GM18505 (cell line): ENCODE results near the gene MAPK14.

Source experiments
- ATAC-seq: cut with Tn5 transposase; IDR thresholded peaks from one replicate; pipeline ENCODE4 v1.9.1; 2021; ENCODE audit not compliant: unreplicated experiment
- POLR2A ChIP-seq: IDR thresholded peaks from 4 replicates; pipeline ENCODE4 v1.6.1; 2011; ENCODE audit warnings: borderline replicate concordance; ENCODE audit not compliant: insufficient read depth, insufficient read length; ENCODE audit errors: extremely low read depth

The MAPK14 gene

DNA sequence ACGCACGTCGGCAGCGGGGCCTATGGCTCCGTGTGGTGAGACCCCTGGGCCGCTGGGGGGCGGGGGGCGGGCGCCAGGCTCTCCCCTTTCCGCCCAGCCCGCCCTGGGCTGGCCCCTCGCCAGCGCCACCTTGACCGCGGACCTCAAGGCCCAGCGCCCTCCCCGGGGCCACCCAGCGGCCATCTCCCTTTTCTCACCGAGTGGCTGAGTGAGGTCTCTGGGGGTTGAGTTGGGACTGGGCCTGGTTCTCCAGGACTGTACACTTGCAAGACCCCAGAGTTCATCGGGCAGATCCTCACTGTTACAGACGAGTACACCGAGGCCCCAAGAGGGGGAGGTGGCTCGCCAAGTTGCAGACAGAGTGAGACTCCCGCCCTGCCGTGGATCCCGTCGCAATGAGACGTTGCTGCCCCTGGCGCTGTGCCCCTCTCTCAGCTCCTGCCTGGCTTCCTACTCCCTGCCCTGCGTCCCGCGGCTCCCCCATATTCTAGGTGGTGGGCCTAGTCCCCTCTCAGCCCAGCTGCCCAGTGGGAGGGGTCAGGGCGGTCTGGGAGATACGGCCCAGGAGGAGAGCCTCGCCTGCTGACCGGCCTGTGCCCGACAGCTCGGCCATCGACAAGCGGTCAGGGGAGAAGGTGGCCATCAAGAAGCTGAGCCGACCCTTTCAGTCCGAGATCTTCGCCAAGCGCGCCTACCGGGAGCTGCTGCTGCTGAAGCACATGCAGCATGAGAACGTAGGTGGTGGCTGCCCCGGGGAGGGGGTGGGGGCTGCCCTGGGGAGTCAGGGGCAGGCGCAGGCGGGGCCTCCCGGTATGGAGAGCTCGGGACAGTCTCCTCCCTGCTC lies 103.3 kb downstream of the MAPK14 start:
- no peak for TF ChIP-seq POLR2A
- peak; percentile 30 for ATAC-seq

DNA sequence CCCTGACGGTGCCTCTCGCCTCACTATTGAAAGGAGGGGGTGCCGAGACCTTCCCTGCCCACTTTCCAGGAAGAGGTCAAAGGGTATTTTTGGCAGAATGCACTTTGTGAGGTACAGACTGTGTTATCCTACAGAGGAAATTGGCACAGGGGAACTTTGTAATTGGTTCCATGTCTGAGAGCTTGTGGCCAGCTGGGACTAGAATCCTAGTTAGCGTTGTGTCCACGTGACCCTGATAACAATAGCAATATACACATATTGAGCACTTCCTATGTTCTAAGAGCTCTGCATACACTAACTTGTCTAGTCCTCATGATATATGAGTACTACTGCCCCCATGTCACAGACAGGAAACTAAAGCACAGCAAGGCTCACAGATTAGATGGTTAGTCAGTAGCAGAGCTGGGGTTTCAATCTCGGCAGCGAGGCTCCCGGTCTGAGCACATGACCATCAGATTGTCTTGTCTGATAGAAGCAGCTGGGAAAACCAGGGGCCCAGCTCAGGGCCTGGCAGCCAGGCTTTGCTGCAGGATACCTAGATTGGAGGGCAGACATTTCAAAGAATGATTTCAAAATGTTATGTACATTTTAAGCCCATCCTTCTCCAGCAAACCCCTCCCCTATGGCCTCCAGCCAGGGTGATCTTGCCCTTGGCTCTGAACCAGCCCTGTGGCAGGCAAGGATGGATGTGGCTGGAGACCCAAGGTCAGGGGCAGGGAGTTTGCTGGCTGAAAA lies 104.1 kb downstream of the MAPK14 start:
- no peak for TF ChIP-seq POLR2A
- peak; percentile 80 for ATAC-seq

DNA sequence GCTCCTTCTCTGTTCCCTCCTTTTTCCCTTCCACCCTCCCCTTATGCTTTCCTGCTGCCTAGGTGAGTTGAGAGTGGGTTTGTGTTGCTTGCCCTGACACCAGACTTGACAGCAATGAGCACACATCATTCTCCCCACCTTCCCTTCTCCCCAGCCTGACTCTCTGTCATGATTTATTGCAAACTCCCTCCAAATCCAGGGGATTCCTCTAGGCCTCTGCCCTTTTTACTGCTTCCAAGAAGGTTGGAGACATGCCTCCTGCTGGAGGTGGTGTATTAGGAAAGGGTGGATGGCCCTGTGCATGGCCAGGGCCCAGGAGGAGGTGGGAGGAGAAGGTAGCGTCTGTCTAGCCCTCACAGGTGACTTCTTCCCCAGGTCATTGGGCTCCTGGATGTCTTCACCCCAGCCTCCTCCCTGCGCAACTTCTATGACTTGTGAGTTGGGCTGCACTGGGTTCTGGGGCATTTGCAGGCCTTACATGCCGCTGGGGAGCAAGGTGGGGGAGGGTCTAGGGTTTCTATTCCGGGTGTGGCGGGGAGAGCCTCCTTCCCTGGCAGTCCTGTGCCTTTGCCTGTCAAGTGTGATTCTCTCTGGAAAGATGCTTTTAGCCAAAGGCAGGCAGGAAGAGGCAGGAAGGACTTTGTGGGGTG lies 104.8 kb downstream of the MAPK14 start:
- no peak for ATAC-seq

DNA sequence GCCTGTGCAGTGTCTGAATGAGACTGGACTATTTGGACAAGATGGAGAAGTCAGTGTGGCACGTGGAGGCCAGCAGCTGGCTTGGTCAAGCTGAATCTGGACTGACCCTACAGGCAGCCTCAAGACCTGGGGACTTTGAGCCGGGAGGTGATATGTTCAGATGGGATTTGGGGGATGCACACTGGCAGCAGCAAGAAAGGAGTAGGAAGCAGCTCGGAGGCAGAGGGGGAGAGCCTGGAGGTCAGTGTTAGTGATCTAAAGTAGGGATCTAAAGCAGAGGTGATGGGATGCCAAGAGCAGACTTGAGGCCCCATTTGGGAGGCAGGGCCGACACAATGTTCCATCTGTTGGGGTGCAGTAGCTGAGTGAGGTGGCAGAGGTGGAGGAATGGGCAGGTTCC lies 105.5 kb downstream of the MAPK14 start:
- no peak for TF ChIP-seq POLR2A
- ATAC-seq, result no peak

More for the DNA sequence above, 104.8 kb downstream of the MAPK14 start:
- no peak for TF ChIP-seq POLR2A

DNA sequence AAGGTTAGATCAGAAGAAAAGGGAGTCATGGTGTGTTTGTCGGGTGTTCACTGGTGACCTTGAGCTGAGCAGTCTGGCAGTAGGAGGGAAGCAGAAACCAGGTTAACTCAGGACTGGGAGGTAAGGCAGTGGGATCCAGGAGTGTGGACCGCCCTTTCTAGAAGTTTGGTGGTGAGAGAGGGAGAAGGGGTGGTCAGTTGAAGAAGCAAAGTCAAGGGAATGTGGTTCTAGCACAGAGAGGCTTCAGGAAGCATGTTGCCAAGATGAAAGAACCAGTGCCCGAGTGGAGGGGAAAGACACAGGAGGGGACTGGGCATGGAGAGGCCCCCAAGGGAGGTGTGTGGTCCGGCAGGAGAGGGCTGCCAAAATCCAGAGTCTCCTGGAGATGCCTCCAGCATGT lies 106.3 kb downstream of the MAPK14 start:
- no peak for ATAC-seq
- TF ChIP-seq POLR2A, result no peak

DNA sequence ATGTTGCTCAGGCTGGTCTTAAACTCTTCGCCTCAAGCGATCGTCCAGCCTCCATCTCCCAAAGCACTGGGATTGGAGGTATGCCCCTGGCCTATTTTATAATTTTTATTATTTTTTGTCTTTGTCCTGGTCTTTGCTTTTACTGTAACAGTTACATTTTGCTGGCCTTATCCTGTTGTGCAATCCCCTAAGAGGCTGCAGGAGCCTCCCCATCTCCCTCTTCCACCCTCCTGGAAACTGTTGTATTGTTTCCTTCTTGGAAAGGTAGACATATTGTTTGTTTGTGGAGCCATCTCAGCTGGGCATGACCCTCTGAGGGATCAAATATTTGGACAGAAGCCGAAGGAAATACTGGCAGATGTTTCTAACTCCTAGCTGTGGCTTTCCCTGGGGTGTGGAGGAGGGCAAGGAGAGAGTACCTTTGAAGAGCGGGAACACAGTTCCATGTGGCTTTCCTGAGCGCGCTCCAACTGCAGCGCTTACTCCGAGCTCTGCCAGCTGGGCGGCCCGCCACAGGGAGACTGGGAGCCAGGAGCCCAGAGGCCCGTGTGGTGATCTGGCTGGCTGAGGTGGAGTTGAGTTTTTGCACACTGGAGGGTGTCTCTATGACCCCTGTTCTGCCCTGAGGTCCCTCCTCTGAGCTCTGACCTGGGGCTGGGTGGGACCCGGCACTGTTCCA lies 107.6 kb downstream of the MAPK14 start:
- no peak for TF ChIP-seq POLR2A
- no peak for ATAC-seq

DNA sequence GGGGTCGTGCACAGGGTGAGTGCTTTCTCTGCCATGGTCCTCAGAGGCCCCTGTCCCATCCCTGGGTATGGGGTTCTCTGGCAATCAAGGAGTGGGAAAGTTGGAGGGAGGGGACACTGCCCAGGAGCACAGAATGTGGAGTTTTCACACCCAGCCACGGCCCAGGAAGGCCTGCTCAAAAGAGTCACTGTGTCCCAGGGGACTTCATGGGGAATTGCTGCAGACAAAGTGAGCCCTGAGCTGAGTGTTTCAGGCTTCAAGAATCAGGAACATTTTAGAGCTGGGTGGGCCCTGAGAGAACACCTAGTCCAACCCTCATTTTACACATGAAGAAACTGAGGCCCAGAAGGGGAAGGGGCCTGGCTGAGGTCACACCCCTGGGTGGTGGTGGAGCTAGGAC lies 108.4 kb downstream of the MAPK14 start:
- TF ChIP-seq POLR2A, result no peak
- ATAC-seq, result no peak

DNA sequence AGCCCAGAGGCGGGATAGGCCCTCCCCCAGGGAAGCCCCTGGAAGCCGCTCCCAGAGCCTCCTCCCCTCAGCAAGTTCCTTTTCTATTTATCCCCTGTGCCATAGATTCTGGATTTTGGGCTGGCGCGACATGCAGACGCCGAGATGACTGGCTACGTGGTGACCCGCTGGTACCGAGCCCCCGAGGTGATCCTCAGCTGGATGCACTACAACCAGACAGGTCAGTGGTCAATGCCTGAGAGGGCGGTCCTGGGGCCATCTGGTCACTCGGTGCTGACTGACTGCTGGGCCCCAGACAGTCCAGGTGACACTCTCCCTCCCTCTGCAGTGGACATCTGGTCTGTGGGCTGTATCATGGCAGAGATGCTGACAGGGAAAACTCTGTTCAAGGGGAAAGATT lies 108.9 kb downstream of the MAPK14 start:
- ATAC-seq, result no peak
- no peak for TF ChIP-seq POLR2A

DNA sequence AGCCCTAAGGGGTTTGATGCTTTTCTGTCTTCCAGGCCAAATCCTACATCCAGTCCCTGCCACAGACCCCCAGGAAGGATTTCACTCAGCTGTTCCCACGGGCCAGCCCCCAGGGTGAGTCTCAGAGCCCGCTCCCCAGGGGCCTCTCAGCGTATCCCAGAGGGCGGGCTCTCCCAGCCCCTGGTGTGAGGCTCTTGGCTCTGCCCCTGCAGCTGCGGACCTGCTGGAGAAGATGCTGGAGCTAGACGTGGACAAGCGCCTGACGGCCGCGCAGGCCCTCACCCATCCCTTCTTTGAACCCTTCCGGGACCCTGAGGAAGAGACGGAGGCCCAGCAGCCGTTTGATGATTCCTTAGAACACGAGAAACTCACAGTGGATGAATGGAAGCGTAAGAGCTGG lies 111.1 kb downstream of the MAPK14 start:
- ATAC-seq, result no peak
- no peak for TF ChIP-seq POLR2A

DNA sequence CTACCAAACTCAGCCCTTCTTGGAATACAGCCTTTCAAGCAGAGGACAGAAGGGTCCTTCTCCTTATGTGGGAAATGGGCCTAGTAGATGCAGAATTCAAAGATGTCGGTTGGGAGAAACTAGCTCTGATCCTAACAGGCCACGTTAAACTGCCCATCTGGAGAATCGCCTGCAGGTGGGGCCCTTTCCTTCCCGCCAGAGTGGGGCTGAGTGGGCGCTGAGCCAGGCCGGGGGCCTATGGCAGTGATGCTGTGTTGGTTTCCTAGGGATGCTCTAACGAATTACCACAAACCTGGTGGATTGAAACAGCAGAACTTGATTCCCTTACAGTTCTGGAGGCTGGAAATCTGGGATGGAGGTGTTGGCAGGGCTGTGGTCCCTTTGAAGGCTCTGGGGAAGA lies 111.8 kb downstream of the MAPK14 start:
- TF ChIP-seq POLR2A, result no peak
- no peak for ATAC-seq

DNA sequence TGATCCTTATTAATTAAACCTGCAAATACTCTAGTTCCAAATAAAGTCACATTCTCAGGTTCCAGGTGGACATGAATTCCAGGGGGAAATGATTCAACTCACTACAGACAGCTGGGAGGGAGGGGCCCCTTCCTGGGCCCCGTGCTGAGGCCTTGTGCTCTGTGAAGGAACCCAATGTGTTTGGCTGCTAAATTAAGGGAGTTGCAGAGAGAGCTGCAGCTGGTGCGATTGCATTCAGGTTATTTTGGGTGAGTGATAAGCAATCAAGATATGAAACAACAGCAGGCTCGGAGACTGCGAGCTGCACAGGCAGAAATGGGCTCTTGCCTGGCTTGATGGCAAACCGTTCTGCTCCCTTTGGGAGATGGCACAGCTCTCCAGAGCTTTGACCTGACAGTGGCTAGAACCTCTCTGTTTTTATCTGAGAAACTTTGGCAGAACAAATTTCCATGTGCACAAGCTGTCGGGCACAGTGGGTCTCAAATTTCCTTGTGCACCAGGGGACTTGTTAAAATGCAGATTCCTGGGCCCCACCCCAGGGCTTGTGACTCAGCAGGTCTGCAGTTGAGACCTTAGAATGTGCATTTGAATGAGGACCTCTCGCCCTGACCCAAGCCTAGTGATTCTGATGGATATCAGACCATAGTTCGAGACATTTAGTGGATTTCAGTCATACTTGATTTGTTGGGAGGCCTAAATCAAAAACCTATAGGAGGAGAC lies 112.5 kb downstream of the MAPK14 start:
- TF ChIP-seq POLR2A, result no peak
- no peak for ATAC-seq

DNA sequence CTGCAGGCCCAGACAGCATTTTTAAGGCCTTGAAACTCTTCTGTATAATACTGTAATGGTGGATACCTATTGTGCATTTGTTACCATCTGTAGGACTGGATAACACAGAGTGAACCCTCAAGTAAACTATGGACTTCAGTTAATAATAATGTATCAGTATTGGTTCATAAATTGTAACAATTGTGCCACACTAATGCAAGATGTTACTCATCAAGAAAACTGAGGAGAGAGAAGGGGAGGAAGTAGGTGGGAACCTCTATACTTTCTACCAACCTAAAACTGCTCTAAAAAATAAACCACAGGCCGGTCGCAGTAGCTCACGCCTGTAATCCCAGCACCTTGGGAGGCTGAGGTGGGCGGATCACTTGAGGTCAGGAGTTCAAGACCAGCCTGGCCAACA lies 113.5 kb downstream of the MAPK14 start:
- ATAC-seq, result no peak
- no peak for TF ChIP-seq POLR2A
